Lower leg skin (tissue), 3 donors: ENCODE results near the gene FIBCD1.

ENCODE experiments used
- CTCF ChIP-seq, 3 donors: fragments of 450-650 bp; IDR thresholded peaks; one replicate each; pipeline ENCODE4 v1.5.1; 2016; ENCODE audit warnings: antibody characterized with exemption in 3 of 3, mild to moderate bottlenecking in 3 of 3, moderate library complexity in 2 of 3
- POLR2A ChIP-seq, 2 donors: fragments of 450-650 bp; IDR thresholded peaks; one replicate each; pipeline ENCODE4 v1.6.1; 2016 to 2017; ENCODE audit warnings: antibody characterized with exemption in 2 of 2, mild to moderate bottlenecking in 1 of 2, moderate library complexity in 1 of 2

DNA sequence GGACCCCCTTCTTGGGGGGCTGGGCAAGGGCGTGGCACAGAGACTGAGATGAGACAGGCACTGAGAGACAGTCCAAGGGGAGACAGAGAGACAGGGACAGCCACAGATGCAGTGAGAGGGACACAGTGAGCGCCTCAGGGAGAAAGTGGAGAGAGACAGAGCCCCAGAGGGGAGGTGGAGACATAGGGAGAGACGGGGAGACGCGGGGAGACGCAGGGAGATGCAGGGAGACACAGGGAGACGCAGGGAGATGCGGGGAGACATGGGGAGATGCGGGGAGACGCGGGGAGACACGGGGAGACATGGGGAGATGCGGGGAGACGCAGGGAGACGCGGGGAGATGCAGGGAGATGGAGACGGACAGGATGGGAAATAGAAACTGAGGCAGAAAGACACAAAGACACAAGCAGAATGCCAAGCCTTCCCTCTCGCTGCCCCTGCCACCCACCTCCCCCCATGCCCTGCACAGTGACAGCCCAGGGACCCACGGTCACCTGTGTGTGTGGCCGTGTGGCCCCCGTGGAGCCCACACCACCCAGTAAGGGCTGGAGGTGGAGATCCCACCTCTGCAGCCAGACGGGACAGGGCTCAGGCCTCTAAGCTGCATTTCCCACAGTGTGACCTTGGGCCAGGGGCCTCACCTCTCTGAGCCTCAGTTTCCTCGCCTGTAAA lies 8.8 kb downstream of the FIBCD1 start:
- TF ChIP-seq CTCF (IDR thresholded peaks at IDR 0.05) (no peak), POLR2A (IDR thresholded peaks at IDR 0.05) (no peak)
